ENCODE measurements around the gene INPP5E. TPM values are rescaled to one million over a fixed set of nuclear protein-coding genes. Genes with fewer than 3 reads are reported as not detected.
A peak's percentile ranks its signal among the peaks of the same experiment; 100 is the strongest.
"Not testable (repeated sequence)": the region's sequence is repeated elsewhere in the genome, so short reads cannot be mapped to it uniquely, and the experiment has no call there.

Gene INPP5E
- total RNA-seq, 1 donor from 2014 or later: 5.8 TPM

DNA sequence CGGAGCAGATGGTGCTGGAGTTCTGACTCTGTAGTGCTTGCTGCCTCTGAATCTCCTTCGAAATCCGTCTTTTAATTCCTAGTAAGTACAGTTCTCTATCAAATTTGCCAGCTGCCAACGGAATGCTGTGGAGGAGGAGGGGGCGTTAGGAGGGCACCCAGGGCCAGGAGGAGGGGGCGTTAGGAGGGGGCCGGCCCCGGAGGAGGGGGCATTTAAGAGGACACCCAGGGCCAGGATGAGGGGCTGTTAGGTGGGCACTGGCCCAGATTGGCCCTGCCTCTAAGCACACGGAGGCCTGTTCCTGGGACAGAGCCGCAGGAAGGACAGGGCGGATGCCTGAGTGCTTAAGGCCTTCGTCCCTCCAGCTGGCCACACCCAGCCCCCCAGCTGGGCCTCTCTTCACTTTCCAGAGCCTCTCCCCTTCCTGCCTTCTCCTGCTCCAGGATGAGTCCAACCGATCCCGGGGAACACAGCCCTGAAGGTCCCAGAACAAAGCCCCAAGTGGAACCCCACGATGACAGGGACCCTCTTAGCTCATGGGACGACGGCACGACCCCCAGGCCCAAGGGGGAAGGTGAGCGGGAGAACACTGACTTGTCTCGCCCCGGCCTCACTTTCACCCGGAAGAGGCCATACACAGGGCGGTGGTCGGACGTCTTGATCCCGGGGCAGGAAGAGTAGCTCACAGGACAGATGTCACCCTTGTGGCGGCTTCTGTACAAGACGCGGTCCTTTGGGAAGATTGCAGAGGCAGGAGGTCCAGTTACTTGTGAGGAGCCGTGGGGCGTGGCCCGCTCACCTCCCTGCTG is 9.8 kb downstream of the INPP5E start:
- no peak for DNase-seq (ENCODE audit: low read depth, low spot score)

- no peak for DNase-seq (ENCODE audit: low read depth, low spot score)
These were observed 10.5 kb downstream of the INPP5E start for GRCh38 chr9:136429075-136429628.

DNA sequence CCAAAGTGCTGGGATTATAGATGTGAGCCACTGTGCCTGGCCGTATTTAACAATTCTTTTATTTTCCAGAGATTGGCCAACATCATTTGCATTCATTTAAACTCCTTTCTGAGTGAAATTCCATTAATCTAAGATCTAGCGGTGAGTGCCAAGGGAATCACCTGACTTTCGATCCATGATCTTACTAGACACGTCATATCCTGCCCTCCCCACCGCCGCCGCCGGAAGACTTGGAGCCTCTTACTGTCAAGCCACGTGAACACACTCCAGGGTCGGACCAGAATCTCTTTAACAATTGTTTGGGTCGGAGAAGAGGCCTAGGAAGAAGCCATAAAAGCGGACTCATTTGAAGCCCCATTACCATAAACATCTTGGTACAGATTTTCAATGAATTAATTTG is 12.9 kb downstream of the INPP5E start:
- no peak for DNase-seq (ENCODE audit: low read depth, low spot score)

DNA sequence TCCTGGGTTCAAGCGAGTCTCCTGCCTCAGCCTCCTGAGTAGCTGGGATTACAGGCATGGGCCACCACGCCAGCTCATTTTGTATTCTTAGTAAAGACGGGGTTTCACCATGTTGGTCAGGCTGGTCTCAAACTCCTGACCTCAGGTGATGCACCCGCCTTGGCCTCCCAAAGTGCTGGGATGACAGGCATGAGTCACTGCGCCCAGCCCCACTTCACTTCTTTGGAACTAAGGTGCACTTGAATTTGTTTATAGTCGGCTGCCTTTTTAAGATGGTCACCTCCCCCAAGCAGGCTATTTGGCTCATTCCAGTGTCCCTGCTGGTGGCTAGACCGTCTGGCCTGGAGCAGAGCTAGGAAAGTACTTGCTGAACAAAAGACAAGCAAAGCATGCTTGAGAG is 14.3 kb downstream of the INPP5E start:
- DNase-seq (ENCODE audit: low read depth, low spot score): not testable (repeated sequence)

DNA sequence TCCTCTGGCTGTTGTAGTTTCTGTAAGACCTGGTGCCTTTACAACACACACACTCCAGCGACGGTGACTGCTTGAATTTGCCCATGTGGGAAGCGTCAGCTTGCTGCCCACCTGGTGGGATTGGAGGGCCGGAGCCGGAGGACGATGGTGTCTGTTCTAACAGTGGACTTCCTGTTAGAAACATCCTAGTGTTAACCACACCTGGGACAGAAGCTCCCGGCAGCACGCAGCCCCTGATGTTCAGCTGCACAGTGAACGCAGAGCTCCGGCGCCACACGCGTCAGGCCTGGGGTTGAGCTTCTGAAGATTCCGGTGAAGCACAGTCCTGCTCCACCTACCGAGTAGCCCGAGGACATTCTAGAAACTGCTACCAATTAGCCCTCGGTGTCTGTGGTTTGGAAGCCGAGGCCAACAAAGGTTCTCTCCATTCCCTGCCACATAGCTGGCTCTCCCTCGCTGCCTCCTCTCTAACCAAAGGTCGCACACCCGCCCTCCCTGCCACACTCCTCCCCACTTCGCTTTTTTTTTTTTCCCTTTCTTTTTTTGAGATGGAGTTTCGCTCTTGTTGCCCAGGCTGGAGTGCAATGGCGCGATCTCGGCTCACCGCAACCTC is 14.8 kb downstream of the INPP5E start:
- DNase-seq (ENCODE audit: low read depth, low spot score): no peak

DNA sequence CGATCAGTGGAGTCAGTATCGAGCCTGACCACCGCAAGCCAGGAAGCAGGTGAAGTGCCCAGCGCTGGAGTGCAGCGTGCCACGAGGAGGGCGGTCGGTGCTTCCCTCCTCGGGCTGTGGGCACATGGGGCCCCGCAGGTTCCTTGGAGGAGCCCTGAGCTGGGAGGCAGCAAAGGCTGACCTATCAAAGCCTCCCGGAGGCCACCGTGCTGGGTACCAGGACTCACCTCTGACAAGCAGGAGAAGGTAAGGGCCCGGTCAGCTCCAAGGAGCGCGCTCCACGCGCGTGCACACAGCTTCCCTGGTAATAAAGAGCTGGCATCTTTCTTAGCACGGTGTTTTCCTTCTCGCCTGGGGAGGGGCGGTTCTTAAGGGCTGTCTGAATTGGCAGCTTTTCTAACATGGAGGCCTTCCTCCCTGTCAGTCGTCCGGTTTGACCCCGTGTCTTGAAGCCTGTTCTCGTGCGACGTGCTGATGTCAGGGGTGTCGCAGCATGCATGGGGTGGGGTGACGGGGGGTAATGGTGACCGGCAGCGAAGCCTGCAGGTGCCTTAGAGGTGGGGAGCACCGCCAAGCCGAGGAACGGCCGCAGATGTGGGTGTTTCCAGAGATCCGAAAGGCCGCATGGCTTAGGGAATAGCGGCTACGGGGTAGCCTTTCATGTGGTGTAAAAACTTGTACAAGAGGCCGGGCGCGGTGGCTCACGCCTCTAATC is 16.1 kb downstream of the INPP5E start:
- no peak for DNase-seq (ENCODE audit: low read depth, low spot score)

GRCh38 chr9:136422876-136423275 is 16.8 kb downstream of the INPP5E start:
- no peak for DNase-seq (ENCODE audit: low read depth, low spot score)

GRCh38 chr9:136421791-136422190 is 17.9 kb downstream of the INPP5E start:
- no peak for DNase-seq (ENCODE audit: low read depth, low spot score)

- DNase-seq (ENCODE audit: low read depth, low spot score): no peak
These were observed 20.6 kb downstream of the INPP5E start for GRCh38 chr9:136419092-136419420.

DNA sequence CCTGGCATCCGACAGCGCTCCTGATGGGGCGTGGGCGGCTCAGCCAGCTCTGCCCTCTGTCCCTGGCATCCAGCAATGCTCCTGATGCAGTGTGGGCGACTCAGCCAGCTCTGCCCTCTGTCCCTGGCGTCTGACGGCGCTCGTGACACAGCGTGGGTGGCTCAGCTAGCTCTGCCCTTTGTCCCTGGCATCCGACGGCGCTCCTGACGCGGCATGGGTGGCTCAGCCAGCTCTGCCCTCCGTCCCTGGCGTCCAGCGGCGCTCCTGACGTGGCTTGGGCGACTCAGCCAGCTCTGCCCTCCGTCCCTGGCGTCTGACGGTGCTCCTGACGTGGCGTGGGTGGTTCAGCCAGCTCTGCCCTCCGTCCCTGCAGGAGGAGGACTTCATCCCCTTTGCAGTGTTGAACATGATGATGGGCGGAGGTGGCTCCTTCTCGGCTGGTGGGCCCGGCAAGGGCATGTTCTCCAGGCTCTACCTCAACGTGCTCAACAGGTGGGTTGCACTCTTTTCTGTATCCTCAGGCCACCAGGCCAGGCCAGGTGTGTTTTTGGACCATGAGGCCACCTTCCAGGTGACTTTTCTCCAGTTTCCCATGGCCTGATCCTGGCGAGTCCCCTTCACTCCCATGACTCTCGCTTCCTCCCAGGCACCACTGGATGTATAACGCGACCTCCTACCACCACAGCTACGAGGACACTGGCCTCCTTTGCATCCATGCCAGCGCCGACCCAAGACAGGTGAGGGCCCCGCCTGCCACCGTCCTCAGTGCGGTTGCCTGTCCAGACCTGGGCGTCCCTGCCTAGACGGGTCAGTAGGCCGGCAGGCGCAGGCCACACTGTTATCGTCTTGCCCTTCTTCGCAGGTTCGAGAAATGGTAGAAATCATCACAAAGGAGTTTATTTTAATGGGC is 21.2 kb downstream of the INPP5E start:
- DNase-seq (ENCODE audit: low read depth, low spot score): no peak

GRCh38 chr9:136416914-136417313 is 22.7 kb downstream of the INPP5E start:
- no peak for DNase-seq (ENCODE audit: low read depth, low spot score)

DNA sequence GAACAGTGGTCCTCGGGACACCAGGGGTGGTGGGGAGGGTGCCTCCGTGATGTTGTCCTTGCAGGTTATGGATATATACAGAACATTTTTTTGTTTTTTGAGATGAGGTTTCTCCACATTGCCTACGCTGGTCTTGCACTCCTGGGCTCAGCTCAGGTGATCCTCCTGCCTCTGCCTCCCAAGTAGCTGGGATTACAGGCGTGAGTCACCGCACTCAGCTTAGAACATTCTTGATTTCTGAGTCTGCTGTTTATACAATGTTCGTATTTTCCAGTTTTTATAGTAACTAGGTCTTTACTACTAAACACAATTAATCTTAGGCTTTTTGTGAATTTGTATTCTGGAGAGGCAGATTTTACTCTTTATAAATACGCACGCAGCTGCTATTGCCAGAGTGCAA is 23.2 kb downstream of the INPP5E start:
- no peak for DNase-seq (ENCODE audit: low read depth, low spot score)

GRCh38 chr9:136412962-136413361 is 26.7 kb downstream of the INPP5E start:
- no peak for DNase-seq (ENCODE audit: low read depth, low spot score)

GRCh38 chr9:136411378-136411777 is 28.3 kb downstream of the INPP5E start:
- no peak for DNase-seq (ENCODE audit: low read depth, low spot score)

- peak; percentile 57 for DNase-seq (ENCODE audit: low read depth, low spot score)
These were observed 29.0 kb downstream of the INPP5E start, which contains the start of the genes ENTR1 and PMPCA for GRCh38 chr9:136410500-136411287. Gene ENTR1 (minus strand): TSS chr9:136410614. CDS start chr9:136410397, 217 bp downstream. Gene PMPCA (plus strand): TSS chr9:136410658. CDS start chr9:136410669, 11 bp downstream.

GRCh38 chr9:136409557-136410455 is 29.8 kb downstream of the INPP5E start:
- DNase-seq (ENCODE audit: low read depth, low spot score): no peak

DNA sequence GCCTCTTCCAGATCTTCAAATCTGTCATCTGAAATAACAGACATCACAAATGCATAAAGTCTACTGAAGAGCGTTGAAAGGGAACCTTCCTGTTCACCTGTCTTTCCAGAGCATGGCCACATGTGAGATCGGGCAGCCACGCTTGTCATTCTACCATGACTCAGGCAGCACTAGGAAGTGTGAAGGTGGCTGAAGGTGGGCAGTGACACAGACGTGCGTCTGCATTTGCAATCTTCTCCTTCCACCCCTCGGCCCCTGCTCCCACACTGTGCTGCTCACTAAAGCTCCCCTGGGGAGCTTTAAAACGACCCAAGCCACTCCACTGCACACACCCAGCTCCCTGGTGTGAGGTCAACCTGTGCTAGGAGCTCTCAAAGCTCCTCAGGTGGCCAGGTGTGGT is 31.7 kb downstream of the INPP5E start:
- no peak for DNase-seq (ENCODE audit: low read depth, low spot score)

- not testable (repeated sequence) for DNase-seq (ENCODE audit: low read depth, low spot score)
These were observed 32.6 kb downstream of the INPP5E start for GRCh38 chr9:136407061-136407460.

DNA sequence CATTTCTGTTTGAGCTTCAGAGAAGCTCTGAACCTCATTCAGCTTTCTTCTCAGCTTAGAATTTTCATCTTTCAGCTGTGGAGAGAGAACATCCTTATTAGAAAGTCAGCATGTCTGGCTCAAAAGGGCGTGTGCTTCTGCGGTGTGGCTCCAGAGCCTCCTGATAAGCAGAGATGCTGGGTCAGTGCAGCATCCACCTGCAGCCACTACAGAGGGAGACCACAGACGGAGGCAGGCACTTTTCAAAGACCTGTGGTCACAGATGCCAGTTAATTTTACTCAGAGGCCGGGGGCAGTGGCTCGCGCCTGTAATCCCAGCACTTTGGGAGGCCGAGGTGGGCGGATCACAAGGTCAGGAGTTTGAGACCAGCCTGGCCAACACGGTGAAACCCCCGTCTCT is 33.7 kb downstream of the INPP5E start:
- not testable (repeated sequence) for DNase-seq (ENCODE audit: low read depth, low spot score)

All from pulmonary artery endothelial cell (primary cell).